Measurements from ENCODE around the gene SIGLEC7. TPM values are rescaled to one million over a fixed set of nuclear protein-coding genes. Genes with fewer than 3 reads are reported as not detected.
A peak's percentile ranks its signal among the peaks of the same experiment; 100 is the strongest.

Gene SIGLEC7
- total and polyA plus RNA-seq, 10 donors: 6.8 to 59.9 (median 26.5) TPM

- H3K27me3 ChIP-seq (replicated peaks in 1 of 7): peaks cover 0 to 31% (median 0%) of the 10 kb centered on the region in 7 donors
- peak overlapping the region in 5 of 8 donors; percentile 0 to 53 (median 10) for H3K4me3 ChIP-seq
- intact Hi-C loops (cut with DNase I; ENCODE audit: low total_unique reads): no loop called here
- no peak for TF ChIP-seq POLR2AphosphoS5 (IDR thresholded peaks at IDR 0.05)
- TF ChIP-seq CTCF (IDR thresholded peaks at IDR 0.05 in 8 of 11, conservative IDR thresholded peaks at IDR 0.05 in 3 of 11): no peak
- TF ChIP-seq POLR2A (IDR thresholded peaks at IDR 0.05): no peak
- H3K4me1 ChIP-seq: peaks cover 0 to 95% (median 17%) of the 10 kb centered on the region in 6 donors
- H3K36me3 ChIP-seq: peaks cover 0 to 9% (median 0%) of the 10 kb centered on the region in 6 donors
- H3K27ac ChIP-seq: peak overlapping the region in 5 of 8 donors; percentile 36 to 95 (median 91)
- WGBS, 5 donors: 75 to 86% (median 78%) methylated on average over 3 to 5 of the region's 5 CpGs
- H3K9me3 ChIP-seq: no peaks in the 10 kb centered on the region
- DNase-seq: no peak
Measured at GRCh38 chr19:51143486-51143885, 1.4 kb downstream of the SIGLEC7 start.

DNA sequence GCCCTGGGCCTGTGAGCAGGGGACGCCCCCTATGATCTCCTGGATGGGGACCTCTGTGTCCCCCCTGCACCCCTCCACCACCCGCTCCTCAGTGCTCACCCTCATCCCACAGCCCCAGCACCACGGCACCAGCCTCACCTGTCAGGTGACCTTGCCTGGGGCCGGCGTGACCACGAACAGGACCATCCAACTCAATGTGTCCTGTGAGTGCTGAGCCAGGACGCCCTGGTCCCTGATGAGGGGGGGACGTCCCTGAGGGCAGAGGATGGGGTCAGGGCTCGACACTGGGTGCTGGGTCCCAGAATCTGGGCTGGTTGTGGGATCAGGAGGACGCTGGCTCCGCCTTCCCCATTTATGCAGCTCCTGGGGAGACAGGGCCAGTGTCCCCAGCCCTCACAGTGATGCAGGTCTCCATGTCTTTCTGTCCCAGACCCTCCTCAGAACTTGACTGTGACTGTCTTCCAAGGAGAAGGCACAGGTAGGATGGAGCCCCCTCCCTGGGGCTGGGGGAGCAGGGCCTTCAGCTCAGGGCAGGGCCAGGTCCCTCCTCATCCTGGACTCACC lies 2.5 kb downstream of the SIGLEC7 start:
- H3K4me3 ChIP-seq: peak overlapping the region in 2 of 8 donors; percentile 23 to 53

DNA sequence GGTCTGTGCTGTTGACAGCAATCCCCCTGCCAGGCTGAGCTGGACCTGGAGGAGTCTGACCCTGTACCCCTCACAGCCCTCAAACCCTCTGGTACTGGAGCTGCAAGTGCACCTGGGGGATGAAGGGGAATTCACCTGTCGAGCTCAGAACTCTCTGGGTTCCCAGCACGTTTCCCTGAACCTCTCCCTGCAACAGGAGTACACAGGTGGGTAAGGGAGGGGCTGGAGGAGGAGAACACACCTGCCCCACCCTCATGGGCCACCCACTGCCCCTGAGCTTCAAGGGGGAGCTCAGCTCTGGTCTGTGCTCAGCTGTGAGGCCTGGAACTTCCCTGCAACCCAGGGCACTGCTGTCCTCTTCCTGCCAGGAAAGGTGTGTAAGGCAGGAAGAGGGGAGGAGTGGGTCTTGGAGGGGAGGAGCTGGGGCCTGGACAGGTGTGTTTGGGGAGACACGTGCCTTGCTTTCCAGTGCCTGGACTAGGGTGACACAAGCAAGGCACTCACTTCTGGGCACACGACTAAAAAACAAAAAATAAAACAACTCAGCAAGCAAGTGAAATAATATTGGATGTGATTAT lies 3.9 kb downstream of the SIGLEC7 start:
- TF ChIP-seq CTCF (IDR thresholded peaks at IDR 0.05 in 8 of 11, conservative IDR thresholded peaks at IDR 0.05 in 3 of 11): no peak
- TF ChIP-seq POLR2A (IDR thresholded peaks at IDR 0.05): no peak
- TF ChIP-seq POLR2AphosphoS5 (IDR thresholded peaks at IDR 0.05): no peak
- 61 to 86% (median 82%) methylated on average over 4 of the region's 4 CpGs for WGBS, 5 donors
- H3K27ac ChIP-seq: peak overlapping the region in 1 of 8 donors; percentile 3
- H3K4me1 ChIP-seq: peaks cover 0 to 83% (median 12%) of the 10 kb centered on the region in 6 donors
- intact Hi-C loops (cut with DNase I; ENCODE audit: low total_unique reads): no loop called here
- H3K4me3 ChIP-seq: no peak overlapping the region
- H3K36me3 ChIP-seq: peaks cover 0 to 9% (median 0%) of the 10 kb centered on the region in 6 donors
- DNase-seq: no peak
- peaks cover 0 to 29% (median 0%) of the 10 kb centered on the region in 7 donors for H3K27me3 ChIP-seq (replicated peaks in 1 of 7)
- H3K9me3 ChIP-seq: no peaks in the 10 kb centered on the region

More for the DNA sequence above, 2.5 kb downstream of the SIGLEC7 start:
- DNase-seq: no peak
- H3K9me3 ChIP-seq: no peaks in the 10 kb centered on the region
- peaks cover 0 to 9% (median 0%) of the 10 kb centered on the region in 6 donors for H3K36me3 ChIP-seq
- WGBS, 5 donors: 78 to 95% (median 88%) methylated on average over 9 to 11 of the region's 11 CpGs
- H3K27ac ChIP-seq: peak overlapping the region in 3 of 8 donors; percentile 91 to 95 (median 92)
- peaks cover 0 to 95% (median 17%) of the 10 kb centered on the region in 6 donors for H3K4me1 ChIP-seq
- intact Hi-C loops (cut with DNase I; ENCODE audit: low total_unique reads): no loop called here
- TF ChIP-seq POLR2AphosphoS5 (IDR thresholded peaks at IDR 0.05) (no peak), CTCF (IDR thresholded peaks at IDR 0.05 in 8 of 11, conservative IDR thresholded peaks at IDR 0.05 in 3 of 11) (no peak), POLR2A (IDR thresholded peaks at IDR 0.05) (no peak)
- peaks cover 0 to 29% (median 0%) of the 10 kb centered on the region in 7 donors for H3K27me3 ChIP-seq (replicated peaks in 1 of 7)

- Histone ChIP-seq H3K4me1 (peaks cover 0 to 75% (median 8%) of the 10 kb centered on the region in 6 donors), H3K36me3 (peaks cover 0 to 9% (median 0%) of the 10 kb centered on the region in 6 donors), H3K27ac (peak overlapping the region in 1 of 8 donors; percentile 68), H3K9me3 (no peaks in the 10 kb centered on the region), H3K27me3 (replicated peaks in 1 of 7) (peaks cover 0 to 35% (median 0%) of the 10 kb centered on the region in 7 donors), H3K4me3 (no peak overlapping the region)
- intact Hi-C loops (cut with DNase I; ENCODE audit: low total_unique reads): no loop called here
- TF ChIP-seq CTCF (IDR thresholded peaks at IDR 0.05 in 8 of 11, conservative IDR thresholded peaks at IDR 0.05 in 3 of 11): no peak
- 79 to 92% (median 89%) methylated on average over 7 of the region's 7 CpGs for WGBS, 5 donors
- no peak for DNase-seq
Measured at GRCh38 chr19:51146751-51147150, 4.7 kb downstream of the SIGLEC7 start.

All from spleen (tissue), 11 donors.